ENCODE data around the gene SPTBN1.

- no peak for TF ChIP-seq CTCF (IDR thresholded peaks at IDR 0.05; ENCODE audit: borderline replicate concordance, extremely low read depth, low read length, poor library complexity, severe bottlenecking)
- TF ChIP-seq EZH2 (IDR thresholded peaks at IDR 0.05; ENCODE audit: borderline replicate concordance, low read depth, low read length, severe bottlenecking), result no peak
These were observed 148.7 kb downstream of the SPTBN1 start for GRCh38 chr2:54604871-54605270.

Measured in DND-41 (cell line).